IMR-90 (cell line): ENCODE results near the gene COL18A1. TPM values are rescaled to one million over a fixed set of nuclear protein-coding genes. Genes with fewer than 3 reads are reported as not detected.
"Not testable (repeated sequence)": the region's sequence is repeated elsewhere in the genome, so short reads cannot be mapped to it uniquely, and the experiment has no call there.

ENCODE experiments used
- ATAC-seq: fragments of 200-7000 bp; cut with Tn5 transposase; 2 replicates; pipeline ENCODE4 v1.9.1; 2020; ENCODE audit warnings: low read depth, mild to moderate bottlenecking, moderate library complexity
- BruUV-seq: library from RNA; stranded (reverse); fragments of 400-500 nt; replicated peaks from 2 replicates; lab custom pipeline; 2021; lab: Mats Ljungman, UMichigan
- CTCF ChIA-PET: fragments of 300-600 bp; formaldehyde crosslinking; extraction: SDS; loops from one replicate; lab custom pipeline; 2021; ENCODE audit warnings: antibody characterized with exemption; lab: Yijun Ruan, JAX
- POLR2A ChIA-PET: fragments of 300-600 bp; sonication (Branson Sonifier 250); formaldehyde crosslinking; loops from one replicate; lab custom pipeline; 2022; ENCODE audit warnings: antibody characterized with exemption; ENCODE audit not compliant: unreplicated experiment; lab: Charles Lee
- DNase-seq: peaks from one replicate; pipeline ENCODE4 v3.0.0; 2013
- H2AFZ ChIP-seq: replicated peaks from 2 replicates; pipeline ENCODE3; 2013; ENCODE audit warnings: low read length, mild to moderate bottlenecking; ENCODE audit not compliant: poor library complexity
- H2AK5ac ChIP-seq: 2 replicates; pipeline ENCODE4 v1.6.1; 2013; ENCODE audit warnings: low read depth, low read length, inconsistent platforms
- H2AK9ac ChIP-seq: replicated peaks from 2 replicates; pipeline ENCODE3; 2013; ENCODE audit warnings: mild to moderate bottlenecking, low read depth, low read length, moderate library complexity; ENCODE audit not compliant: poor library complexity
- H2BK120ac ChIP-seq: 2 replicates; pipeline ENCODE4 v1.6.1; 2013; ENCODE audit warnings: low read depth, low read length, inconsistent platforms
- H2BK15ac ChIP-seq: 3 replicates; pipeline ENCODE4 v1.6.1; 2013; ENCODE audit warnings: low read depth, low read length, inconsistent platforms
- H2BK20ac ChIP-seq: 2 replicates; pipeline ENCODE4 v1.6.1; 2013; ENCODE audit warnings: low read depth, mild to moderate bottlenecking, inconsistent platforms, low read length, moderate library complexity
- H2BK5ac ChIP-seq: 2 replicates; pipeline ENCODE4 v1.6.1; 2013; ENCODE audit warnings: mild to moderate bottlenecking, low read depth, low read length, inconsistent platforms; ENCODE audit not compliant: poor library complexity, severe bottlenecking
- H3K14ac ChIP-seq: replicated peaks from 2 replicates; pipeline ENCODE4 v1.6.1; 2013; ENCODE audit warnings: low read depth, low read length, inconsistent platforms
- H3K18ac ChIP-seq: 2 replicates; pipeline ENCODE4 v1.6.1; 2013; ENCODE audit warnings: low read depth, low read length, control low read depth
- H3K23ac ChIP-seq: 2 replicates; pipeline ENCODE4 v1.6.1; 2013; ENCODE audit warnings: low read depth, low read length, inconsistent platforms
- H3K27ac ChIP-seq: 2 replicates; pipeline ENCODE4 v1.5.1; 2013; ENCODE audit warnings: mild to moderate bottlenecking, control low read depth, low read length; ENCODE audit not compliant: insufficient read depth
- H3K27me3 ChIP-seq: 2 replicates; pipeline ENCODE4 v1.6.1; 2013; ENCODE audit warnings: low read length; ENCODE audit not compliant: control insufficient read depth, insufficient read depth
- H3K36me3 ChIP-seq: 2 replicates; pipeline ENCODE4 v1.6.1; 2013; ENCODE audit warnings: low read length, mixed read lengths; ENCODE audit not compliant: control insufficient read depth, insufficient read depth
- H3K4ac ChIP-seq: 2 replicates; pipeline ENCODE4 v1.6.1; 2013; ENCODE audit warnings: low read depth, low read length, inconsistent platforms
- H3K4me1 ChIP-seq: 2 replicates; pipeline ENCODE4 v1.6.1; 2013; ENCODE audit warnings: low read length, mixed read lengths; ENCODE audit not compliant: control insufficient read depth, insufficient read depth
- H3K4me2 ChIP-seq: 2 replicates; pipeline ENCODE4 v1.6.1; 2013; ENCODE audit warnings: low read depth, mild to moderate bottlenecking, control low read depth, low read length, moderate library complexity
- H3K4me3 ChIP-seq: 2 replicates; pipeline ENCODE4 v1.5.1; 2013; ENCODE audit warnings: low read depth, mild to moderate bottlenecking, control low read depth, low read length, moderate library complexity; ENCODE audit not compliant: insufficient read depth
- H3K56ac ChIP-seq: 2 replicates; pipeline ENCODE4 v1.6.1; 2013; ENCODE audit warnings: low read length, inconsistent platforms; ENCODE audit not compliant: insufficient read depth; ENCODE audit errors: extremely low read depth
- H3K79me1 ChIP-seq, 2 experiments: 2 replicates each; pipeline ENCODE4 v1.6.1; 2013; ENCODE audit warnings: low read length in 2 of 2, inconsistent platforms in 1 of 2, low read depth in 1 of 2
- H3K9ac ChIP-seq: 2 replicates; pipeline ENCODE4 v1.6.1; 2013; ENCODE audit warnings: low read depth, low read length, control low read depth
- H3K9me1 ChIP-seq: 2 replicates; pipeline ENCODE4 v1.6.1; 2013; ENCODE audit warnings: low read length, inconsistent platforms; ENCODE audit not compliant: insufficient read depth
- H3K9me3 ChIP-seq: 2 replicates; pipeline ENCODE4 v1.6.1; 2013; ENCODE audit warnings: low read length; ENCODE audit not compliant: control insufficient read depth, insufficient read depth
- H4K20me1 ChIP-seq: 2 replicates; pipeline ENCODE4 v1.6.1; 2013; ENCODE audit warnings: low read length, inconsistent platforms; ENCODE audit not compliant: insufficient read depth
- H4K5ac ChIP-seq: 2 replicates; pipeline ENCODE4 v1.6.1; 2013; ENCODE audit warnings: mild to moderate bottlenecking, low read depth, low read length, control low read depth
- H4K8ac ChIP-seq, 2 experiments: 2 replicates each; pipeline ENCODE4 v1.6.1; 2013; ENCODE audit warnings: low read depth in 2 of 2, low read length in 2 of 2, control low read depth in 1 of 2, inconsistent platforms in 1 of 2
- H4K91ac ChIP-seq: 2 replicates; pipeline ENCODE4 v1.6.1; 2013; ENCODE audit warnings: low read depth, low read length, inconsistent platforms; ENCODE audit not compliant: insufficient read depth
- dilution Hi-C: fragments of 300-500 bp; cut with HindIII; formaldehyde crosslinking; loops from one replicate; pipeline ENCODE4 v1.14.3; 2018; ENCODE audit warnings: low sequenced_read_pairs; ENCODE audit not compliant: unreplicated experiment
- in situ Hi-C: fragments of 300-500 bp; cut with MboI; formaldehyde crosslinking; loops from 3 replicates; pipeline ENCODE4 v1.14.3; 2019; ENCODE audit warnings: low sequenced_read_pairs, inconsistent platforms, mixed read lengths
- intact Hi-C: fragments of 100-400 bp; cut with micrococcal nuclease; formaldehyde crosslinking; loops from 2 replicates; pipeline ENCODE4 v1.10.0; 2022
- polyA plus RNA-seq, 3 experiments: library from polyadenylated mRNA; depleted of rRNA; stranded (reverse); fragments of >200 nt; gene quantifications; 2 replicates each; pipeline ENCODE4 v1.2.3, GENCODE V29; 2012; ENCODE audit warnings: low replicate concordance in 1 of 3
- total RNA-seq: library from RNA; depleted of rRNA; stranded (reverse); fragments of >200 nt; gene quantifications from 2 replicates; pipeline ENCODE4 v1.2.3, GENCODE V29; 2012

COL18A1 gene
- total and polyA plus RNA-seq, 2 of the 4 experiments (the other 2 are of a cell fraction) = 4.3 to 46.7 TPM

DNA sequence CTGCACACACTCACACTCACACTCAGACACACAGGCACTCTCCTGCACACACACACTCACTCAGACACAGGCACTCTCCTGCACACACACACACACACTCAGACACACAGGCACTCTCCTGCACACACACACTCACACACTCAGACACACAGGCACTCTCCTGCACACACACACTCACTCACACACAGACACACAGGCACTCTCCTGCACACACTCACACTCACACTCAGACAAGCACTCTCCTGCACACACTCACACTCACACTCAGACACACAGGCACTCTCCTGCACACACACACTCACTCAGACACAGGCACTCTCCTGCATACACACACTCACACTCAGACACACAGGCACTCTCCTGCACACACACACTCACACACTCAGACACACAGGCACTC is 32.9 kb downstream of the COL18A1 start:
- POLR2A ChIA-PET, in situ Hi-C loops: not testable (repeated sequence)
- CTCF ChIA-PET = interaction anchor here (0.5 kb wide), 1 partner anchor 40 kb away, joined by 3 read pairs; no protein-coding TSS in a partner anchor

More for the DNA sequence above, 32.9 kb downstream of the COL18A1 start:
- Histone ChIP-seq H3K79me1 (peaks cover 17 to 76% of the 10 kb centered on the region in 2 experiments; a peak in 3 of 4 replicates), H4K20me1 (peaks cover 40% of the 10 kb centered on the region), H3K4me1 (peaks cover 19% of the 10 kb centered on the region), H3K9me1 (peaks cover 14% of the 10 kb centered on the region)
- H3K36me3 ChIP-seq, H2BK15ac ChIP-seq, H3K56ac ChIP-seq, H4K91ac ChIP-seq, DNase-seq, dilution Hi-C loops, H2BK20ac ChIP-seq, H2BK5ac ChIP-seq, H3K14ac ChIP-seq, H2BK120ac ChIP-seq, H3K27ac ChIP-seq, H3K9me3 ChIP-seq, H3K4me3 ChIP-seq, H3K18ac ChIP-seq, ATAC-seq, H4K5ac ChIP-seq, H2AK9ac ChIP-seq, H4K8ac ChIP-seq, H3K4ac ChIP-seq, H3K27me3 ChIP-seq, H3K23ac ChIP-seq, H2AK5ac ChIP-seq, H2AFZ ChIP-seq, H3K9ac ChIP-seq, H3K4me2 ChIP-seq, BruUV-seq: not testable (repeated sequence)
- intact Hi-C loops = loop anchor here (2.0 to 5.0 kb wide), 2 partner anchors 51 to 384 kb away; no protein-coding TSS in a partner anchor
